Fibroblast of skin of scalp (primary cell): ENCODE data around the gene REEP2. TPM values are rescaled to one million over a fixed set of nuclear protein-coding genes. Genes with fewer than 3 reads are reported as not detected.
"Not testable (repeated sequence)": the region's sequence is repeated elsewhere in the genome, so short reads cannot be mapped to it uniquely, and the experiment has no call there.

ENCODE experiments used
- DNase-seq: peaks from one replicate; pipeline ENCODE4 v3.0.0-alpha.2; 2013
- polyA plus RNA-seq, 2 experiments: library from polyadenylated mRNA; unstranded; fragments of 120-200 nt; gene quantifications; one replicate each; pipeline ENCODE4 v1.2.1, GENCODE V29; 2013; ENCODE audit not compliant: insufficient read length in 2 of 2

REEP2 gene
- 13.4 TPM for polyA plus RNA-seq (2013, experiment 1 of 2; ENCODE audit: insufficient read length)
- 14.1 TPM for polyA plus RNA-seq (2013, experiment 2 of 2; ENCODE audit: insufficient read length)

- peak; percentile 48 for DNase-seq
Measured at GRCh38 chr5:138438724-138439476, at the start of gene REEP2. TSS of gene REEP2 (plus strand) at chr5:138439057. CDS start at chr5:138439209, 152 bp downstream.

- no peak for DNase-seq
Measured at GRCh38 chr5:138389332-138389731, 49.5 kb upstream of the REEP2 start.

- DNase-seq: not testable (repeated sequence)
Measured at GRCh38 chr5:138389911-138390310, 48.9 kb upstream of the REEP2 start.

GRCh38 chr5:138391859-138392386, 46.9 kb upstream of the REEP2 start:
- DNase-seq: no peak

GRCh38 chr5:138402640-138403039, 36.2 kb upstream of the REEP2 start:
- no peak for DNase-seq

- DNase-seq: no peak
Measured at GRCh38 chr5:138408023-138408422, 30.8 kb upstream of the REEP2 start.

GRCh38 chr5:138410996-138411640, 27.7 kb upstream of the REEP2 start:
- peak; percentile 21 for DNase-seq

GRCh38 chr5:138418444-138418843, 20.4 kb upstream of the REEP2 start:
- no peak for DNase-seq

- DNase-seq: no peak
Measured at GRCh38 chr5:138425079-138425478, 13.8 kb upstream of the REEP2 start.

- DNase-seq: no peak
Measured at GRCh38 chr5:138435943-138436342, 2.9 kb upstream of the REEP2 start.

GRCh38 chr5:138438003-138438723, 694 bp upstream of the REEP2 start:
- no peak for DNase-seq

GRCh38 chr5:138439477-138440158, 761 bp downstream of the REEP2 start:
- DNase-seq: peak; percentile 8

- DNase-seq: no peak
Measured at GRCh38 chr5:138440159-138441073, 1.6 kb downstream of the REEP2 start.

- DNase-seq: no peak
Measured at GRCh38 chr5:138441221-138441620, 2.4 kb downstream of the REEP2 start.

- DNase-seq: no peak
Measured at GRCh38 chr5:138444078-138444773, 5.4 kb downstream of the REEP2 start.

- DNase-seq: no peak
Measured at GRCh38 chr5:138444774-138445546, 6.1 kb downstream of the REEP2 start.

GRCh38 chr5:138445547-138446271, 6.9 kb downstream of the REEP2 start:
- DNase-seq: no peak

GRCh38 chr5:138448070-138448469, 9.2 kb downstream of the REEP2 start:
- DNase-seq: no peak
